Left colon (tissue), 2 donors: Measurements from ENCODE around the gene STOML1. TPM values are rescaled to one million over a fixed set of nuclear protein-coding genes. Genes with fewer than 3 reads are reported as not detected.
"Not testable (repeated sequence)": the region's sequence is repeated elsewhere in the genome, so short reads cannot be mapped to it uniquely, and the experiment has no call there.

Experiments used
- ATAC-seq: fragments of 200-7000 bp; cut with Tn5 transposase; one replicate; pipeline ENCODE4 v1.9.1; 2020; ENCODE audit warnings: mild to moderate bottlenecking, moderate library complexity
- DNase-seq, 2 donors: peaks; one replicate each; pipeline ENCODE4 v3.0.0-alpha.2; 2020
- intact Hi-C, 2 donors: fragments of 100-400 bp; cut with DNase I in 1 of 2; cut with micrococcal nuclease in 1 of 2; formaldehyde crosslinking; loops; one replicate each; pipeline versions ENCODE4 v1.11.2 to v1.14.0; 2022; cut with DNase I, micrococcal nuclease
- total RNA-seq, 2 donors: library from RNA; stranded (reverse); fragmentation: NEBNext Ultra II Directional; extraction: Animal tissue kit (Norgen Biotek cat#: 25700); gene quantifications; one replicate each; pipeline ENCODE4 v1.2.1, GENCODE V29; 2021
- donor health status: DM: no; HTN: no; CAD: no.
- donor health status: DM: yes; HTN: yes; CAD: no.

STOML1 gene
- total RNA-seq, 2 donors from 2014 or later: 10.9 to 15.4 TPM

DNA sequence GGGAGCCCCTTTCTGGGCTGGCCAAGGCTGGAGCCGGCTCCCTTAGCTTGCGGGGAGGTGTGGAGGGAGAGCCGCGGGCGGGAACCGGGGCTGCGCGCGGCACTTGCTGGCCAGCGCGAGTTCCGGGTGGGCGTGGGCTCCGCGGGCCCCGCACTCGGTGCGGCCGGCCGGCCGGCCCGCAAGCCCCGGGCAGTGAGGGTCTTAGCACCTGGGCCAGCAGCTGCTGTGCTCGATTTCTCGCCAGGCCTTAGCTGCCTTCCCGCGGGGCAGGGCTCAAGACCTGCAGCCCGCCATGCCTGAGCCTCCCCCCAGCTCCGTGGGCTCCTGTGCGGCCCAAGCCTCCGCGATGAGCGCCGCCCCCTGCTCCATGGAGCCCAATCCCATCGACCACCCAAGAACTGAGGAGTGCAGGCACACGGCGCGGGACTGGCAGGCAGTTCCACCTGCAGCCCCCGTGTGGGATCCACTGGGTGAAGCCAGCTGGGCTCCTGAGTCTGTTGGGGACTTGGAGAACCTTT, 18.4 kb downstream of the STOML1 start:
- DNase-seq, ATAC-seq: not testable (repeated sequence)
- intact Hi-C loops: loop anchor here in 1 of 2 donors (5.0 kb wide), 1 partner anchor 154 kb away; no protein-coding TSS in a partner anchor

DNA sequence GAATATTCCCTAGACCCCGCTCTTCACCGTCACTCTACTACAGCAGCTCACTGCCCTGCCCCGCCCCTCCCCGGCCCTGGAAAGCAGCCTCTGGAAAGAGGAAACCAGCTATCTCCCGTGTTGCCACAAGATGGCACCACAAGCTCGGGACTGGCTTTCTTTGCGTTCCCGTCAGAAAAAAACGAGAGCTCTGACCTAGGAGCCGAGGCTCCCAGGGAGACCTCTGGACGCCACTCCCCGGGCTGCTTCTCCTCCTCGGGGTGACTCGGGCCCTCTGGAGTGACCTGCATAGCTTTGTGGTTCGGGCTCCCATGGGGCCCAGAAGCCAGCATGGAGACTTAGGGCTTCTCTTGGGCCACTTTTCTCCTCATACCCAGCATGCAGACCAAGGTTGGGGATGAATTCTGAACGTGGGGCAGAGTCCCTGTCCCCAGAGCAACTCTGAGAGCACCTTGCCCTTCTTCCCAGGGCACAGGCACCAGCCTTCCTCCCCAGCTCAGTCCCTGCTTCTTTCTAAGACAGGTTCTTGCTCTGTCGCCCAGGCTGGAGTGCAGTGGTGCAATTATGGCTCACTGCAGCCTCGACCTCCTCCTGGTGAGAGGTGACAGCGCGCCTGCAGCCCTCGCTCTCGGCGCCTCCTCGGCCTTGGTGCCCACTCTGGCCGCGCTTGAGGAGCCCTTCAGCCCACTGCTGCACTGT, 19.0 kb downstream of the STOML1 start:
- intact Hi-C loops: loop anchor here in 1 of 2 donors (5.0 kb wide), 1 partner anchor 154 kb away; no protein-coding TSS in a partner anchor
- ATAC-seq: peak; percentile 97

DNA sequence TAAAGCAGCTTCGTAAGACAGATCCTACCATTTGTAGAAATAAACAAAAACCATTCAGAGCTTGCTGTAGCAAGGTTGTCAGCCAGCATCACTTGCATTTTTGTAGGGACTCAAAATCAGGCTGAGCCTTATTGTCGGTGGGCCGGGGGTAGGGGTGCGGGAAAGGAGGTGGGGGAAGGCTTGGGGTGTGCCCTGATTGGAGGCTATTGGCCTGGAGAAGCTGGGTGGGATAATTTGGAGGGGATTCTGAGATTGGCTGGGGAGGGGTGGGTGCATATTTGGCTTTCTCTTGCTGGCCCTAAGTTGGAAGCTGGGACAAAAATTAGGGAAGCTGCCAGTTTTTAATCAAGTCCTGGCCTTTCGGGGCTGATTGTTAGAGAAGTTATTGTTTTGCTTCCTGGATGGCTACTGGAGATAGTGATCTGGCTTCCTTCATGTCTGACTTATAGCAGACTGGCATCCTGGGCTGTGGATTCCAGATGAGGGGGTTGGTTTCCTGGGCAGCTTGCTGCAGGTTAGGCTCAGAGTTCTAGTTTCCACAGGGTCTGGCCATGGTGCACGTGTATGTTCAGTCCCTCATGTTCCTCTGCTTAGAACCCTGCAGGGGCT, 22.8 kb downstream of the STOML1 start:
- intact Hi-C loops: no loop called here
- ATAC-seq: no peak
- DNase-seq: no peak

More for the DNA sequence above, 19.0 kb downstream of the STOML1 start:
- DNase-seq: peak; percentile 74 to 89

DNA sequence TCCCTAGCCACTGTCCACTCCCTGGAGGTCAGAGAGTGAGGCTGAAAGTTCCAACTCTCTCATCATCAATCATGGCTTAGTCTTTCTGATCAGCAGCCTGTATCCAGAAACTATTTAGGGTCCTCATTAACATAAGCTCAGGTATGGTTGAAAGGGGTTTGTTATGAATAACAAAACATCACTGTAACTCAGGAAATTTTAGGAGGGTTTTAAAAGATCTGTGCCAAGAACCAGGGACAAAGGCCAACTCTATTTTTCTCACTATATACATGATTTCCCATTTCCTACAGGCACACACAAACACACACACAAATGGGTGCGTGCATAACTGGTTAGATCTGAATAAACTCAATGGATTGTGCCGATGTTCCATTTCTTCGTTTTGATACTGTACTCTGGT, 23.6 kb downstream of the STOML1 start:
- intact Hi-C loops: no loop called here
- ATAC-seq: no peak

DNA sequence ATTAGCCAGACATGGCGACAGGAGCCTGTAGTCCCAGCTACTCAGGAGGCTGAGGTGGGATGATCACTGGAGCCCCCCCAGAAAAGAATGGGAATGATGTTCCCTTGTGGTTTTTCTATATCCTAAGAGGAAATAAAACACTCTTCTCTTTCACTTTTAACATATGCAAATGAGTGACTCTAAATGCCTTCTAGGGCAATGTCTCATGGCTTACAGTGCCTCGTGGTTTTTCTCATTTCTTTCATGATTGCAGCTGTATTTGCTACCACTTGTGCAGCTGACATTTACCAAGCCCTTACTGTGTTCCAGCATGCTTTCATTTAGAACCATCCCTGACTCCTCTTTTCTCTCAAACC, 26.4 kb downstream of the STOML1 start:
- DNase-seq (no peak), ATAC-seq (peak; percentile 35)

More for the DNA sequence above, 23.6 kb downstream of the STOML1 start:
- DNase-seq: no peak

DNA sequence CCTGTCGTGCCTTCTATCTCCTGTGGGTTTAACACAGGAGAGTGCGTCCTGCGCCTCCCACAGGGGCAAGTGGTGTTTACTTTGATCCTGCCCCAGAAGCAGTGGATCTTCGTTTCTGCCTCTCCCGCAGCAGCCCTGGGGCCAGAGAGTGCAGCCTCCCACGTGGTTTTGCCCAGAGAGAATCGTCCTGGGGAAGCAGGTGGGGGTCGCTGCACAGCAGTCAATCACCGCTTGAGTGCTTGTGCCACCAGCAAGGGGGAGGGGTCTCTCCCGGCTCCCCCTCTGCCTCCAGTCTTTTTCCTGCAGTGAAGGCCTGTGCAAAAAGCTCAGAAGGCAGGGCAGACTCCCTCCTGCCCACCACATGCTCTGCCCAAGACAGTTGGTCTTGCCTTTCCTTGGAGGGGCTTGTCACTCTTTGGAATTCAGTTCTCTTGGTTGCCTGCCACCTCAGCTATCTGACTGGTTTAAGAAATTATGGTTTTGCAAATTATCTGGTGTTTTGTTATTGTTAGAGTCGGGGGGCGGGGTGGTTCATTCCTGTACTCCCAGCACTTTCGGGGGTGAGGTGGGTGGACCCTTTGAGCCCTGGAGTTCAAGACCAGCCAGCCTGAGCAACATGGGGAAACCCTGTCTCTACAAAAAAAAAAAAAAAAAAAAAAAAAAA, 26.9 kb downstream of the STOML1 start:
- intact Hi-C loops: no loop called here
- DNase-seq: no peak
- ATAC-seq: peak; percentile 36

More for the DNA sequence above, 26.4 kb downstream of the STOML1 start:
- intact Hi-C loops: no loop called here

DNA sequence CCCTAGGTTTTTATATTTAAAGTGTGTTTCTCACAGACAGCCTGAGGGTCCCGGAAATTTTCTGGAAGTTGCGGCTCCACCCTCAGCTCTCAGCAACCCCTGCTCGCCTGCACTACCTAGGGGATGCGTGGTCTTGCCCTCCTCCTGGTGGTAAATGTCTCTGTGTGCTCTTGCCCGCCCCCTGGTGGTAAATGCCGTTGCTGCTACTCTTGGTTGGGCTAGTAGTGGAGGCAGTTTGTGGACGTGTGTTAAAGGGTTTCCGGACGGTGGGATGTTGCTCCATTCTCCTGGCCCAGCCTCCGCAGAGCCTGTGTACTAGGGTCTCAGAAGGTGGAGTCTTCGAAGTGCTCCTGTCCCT, 27.4 kb downstream of the STOML1 start:
- intact Hi-C loops: no loop called here

DNA sequence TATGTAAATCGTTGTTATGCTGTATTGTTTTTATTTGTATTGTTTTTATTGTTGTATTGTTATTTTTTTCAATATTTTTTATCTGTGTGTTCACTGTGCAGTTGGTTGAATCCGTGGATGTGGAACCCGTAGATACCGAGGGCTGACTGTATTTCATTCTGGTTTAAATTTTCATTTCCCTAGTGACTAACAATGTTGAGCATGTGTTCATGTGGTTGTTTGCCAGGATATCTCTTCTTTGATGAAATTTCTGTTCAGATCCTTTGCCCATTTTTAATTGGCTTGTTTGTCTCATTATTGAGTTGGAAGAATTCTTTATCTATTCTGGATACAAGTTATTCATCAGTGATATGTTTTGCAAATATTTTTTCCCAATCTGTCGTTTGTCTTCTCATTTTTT, 29.7 kb downstream of the STOML1 start:
- DNase-seq: no peak
- ATAC-seq: no peak
- intact Hi-C loops: no loop called here

More for the DNA sequence above, 27.4 kb downstream of the STOML1 start:
- peak; percentile 60 to 90 for DNase-seq
- peak; percentile 81 for ATAC-seq

DNA sequence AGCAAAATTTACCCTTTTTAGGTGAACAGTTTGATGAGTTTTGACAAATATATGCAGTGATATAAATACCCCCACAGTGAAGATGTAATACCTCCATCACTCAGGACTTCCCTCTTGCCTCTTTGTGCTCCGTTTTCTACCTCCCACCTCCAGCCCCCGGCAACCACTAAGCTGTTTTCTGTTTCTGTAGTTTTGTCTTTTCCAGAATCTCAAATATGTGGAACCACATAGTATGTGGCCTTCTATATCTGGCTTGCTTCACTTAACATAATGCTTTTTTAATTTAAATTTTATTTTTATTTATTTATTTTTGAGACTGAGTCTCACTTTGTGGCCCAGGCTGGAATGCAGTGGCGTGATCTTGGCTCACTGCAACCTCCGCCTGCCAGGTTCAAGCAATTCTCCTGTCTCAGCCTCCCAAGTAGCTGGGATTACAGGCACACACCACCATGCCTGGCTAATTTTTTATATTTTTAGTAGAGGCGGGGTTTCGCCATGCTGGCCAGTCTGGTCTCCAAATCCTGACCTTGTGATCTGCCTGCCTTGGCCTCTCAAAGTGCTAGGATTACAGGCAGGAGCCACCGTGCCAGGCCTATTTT, 31.5 kb downstream of the STOML1 start:
- intact Hi-C loops, DNase-seq: not testable (repeated sequence)

DNA sequence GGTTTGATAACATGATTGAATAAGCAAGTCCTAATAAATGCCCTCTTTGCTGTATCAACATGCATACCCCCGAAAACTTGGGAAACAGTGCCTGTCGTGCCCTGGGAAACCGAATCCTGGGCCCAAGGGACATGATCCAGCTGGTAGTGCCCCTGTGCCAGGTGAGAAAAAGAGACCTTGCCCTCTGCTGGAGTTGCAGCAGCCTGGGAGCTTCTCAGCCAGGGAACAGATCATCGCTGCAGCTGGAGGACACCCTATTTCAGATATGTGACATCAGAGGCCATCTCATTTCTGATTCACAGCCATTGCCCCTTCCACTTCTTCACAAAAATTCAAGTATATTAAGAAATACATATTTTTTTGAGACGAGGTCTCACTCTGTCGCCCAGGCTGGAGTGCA, 32.3 kb downstream of the STOML1 start:
- intact Hi-C loops: no loop called here
- peak in 1 of 2 donors; percentile 4 for DNase-seq
- no peak for ATAC-seq

More for the DNA sequence above, 31.5 kb downstream of the STOML1 start:
- not testable (repeated sequence) for ATAC-seq

DNA sequence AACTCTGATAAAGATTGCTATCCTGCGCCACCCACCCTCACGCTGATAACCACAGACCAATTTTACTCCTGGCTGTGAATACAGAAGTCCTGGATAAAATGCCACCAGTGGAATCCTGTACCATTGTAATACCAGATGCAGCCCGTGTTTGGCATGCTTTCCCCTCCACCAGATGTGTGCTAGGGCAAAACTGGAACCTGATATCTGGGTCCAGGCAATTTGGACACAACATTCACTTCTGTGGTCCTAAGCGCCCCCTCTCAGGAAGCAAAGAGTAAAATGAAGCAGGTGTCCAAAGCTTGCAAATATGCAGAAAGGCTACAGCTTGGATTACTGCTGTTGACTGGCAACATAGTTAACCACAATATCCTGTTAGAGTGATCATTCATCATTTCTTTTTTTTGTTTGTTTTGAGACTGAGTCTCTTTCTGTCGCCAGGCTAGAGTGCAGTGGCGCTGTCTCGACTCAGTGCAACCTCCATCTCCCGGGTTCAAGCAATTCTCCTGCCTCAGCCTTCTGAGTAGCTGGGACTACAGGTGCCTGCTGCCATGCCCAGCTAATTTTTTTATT, 33.0 kb downstream of the STOML1 start:
- no peak for DNase-seq
- ATAC-seq: no peak
- intact Hi-C loops: no loop called here

DNA sequence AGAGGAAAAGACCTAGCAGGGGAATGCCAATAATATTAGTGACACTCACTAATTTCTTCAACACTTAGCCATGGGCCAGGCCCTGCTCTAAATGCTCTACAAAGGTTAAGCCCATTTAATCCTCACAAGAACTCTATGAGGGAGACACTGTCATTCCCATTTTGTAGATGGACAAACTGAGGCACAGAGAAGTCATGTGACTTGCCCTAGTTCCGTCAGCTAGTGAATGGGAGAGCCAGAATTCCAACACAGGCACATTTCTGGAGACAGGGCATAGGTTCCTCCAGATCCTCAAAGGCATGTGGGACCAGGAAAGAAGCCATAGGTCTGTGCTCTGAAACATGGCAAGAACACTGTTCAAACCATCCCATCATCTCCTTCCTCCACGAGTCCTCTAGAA, 34.3 kb downstream of the STOML1 start:
- intact Hi-C loops: no loop called here
- DNase-seq (no peak), ATAC-seq (no peak)

DNA sequence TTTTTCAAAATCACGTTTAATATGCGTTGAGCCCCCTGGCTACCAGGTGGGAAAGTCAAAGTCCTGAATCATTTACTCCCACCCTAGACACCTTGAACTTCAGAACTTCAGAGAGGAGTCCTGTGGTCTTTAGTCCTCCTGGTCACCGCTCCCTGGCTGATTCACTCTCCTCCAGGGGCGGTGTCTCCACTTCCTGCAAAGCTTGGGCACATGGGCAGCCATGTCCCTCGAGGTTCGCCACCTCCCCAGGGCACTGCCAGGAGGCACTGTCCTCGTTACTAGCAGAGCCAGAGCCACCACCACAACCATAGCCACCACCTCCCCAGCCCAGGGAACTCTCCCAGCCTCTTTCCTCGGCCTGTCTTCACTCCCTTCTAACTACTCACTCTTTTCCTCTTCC, 34.8 kb downstream of the STOML1 start:
- no peak for DNase-seq
- no peak for ATAC-seq
- intact Hi-C loops: no loop called here

DNA sequence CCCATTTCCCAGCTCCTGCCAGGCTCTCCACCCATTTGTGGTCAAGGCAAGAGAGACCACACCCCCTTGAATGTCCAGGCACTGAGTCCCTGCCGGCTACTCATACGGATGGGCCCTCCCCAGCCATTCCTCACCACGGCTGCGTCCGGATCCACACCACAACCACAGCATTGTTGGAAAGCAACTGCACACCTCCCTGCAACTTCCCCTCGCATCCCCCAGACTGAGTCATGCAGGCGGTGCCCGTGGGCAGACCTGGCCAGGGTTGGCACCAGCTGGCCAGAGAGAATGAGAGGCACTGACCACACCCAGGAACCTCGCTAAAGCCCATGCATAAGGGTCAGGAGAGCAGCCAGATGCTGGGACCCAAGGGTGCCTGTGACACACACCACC, 35.4 kb downstream of the STOML1 start:
- ATAC-seq (no peak), DNase-seq (no peak)
- intact Hi-C loops: no loop called here

DNA sequence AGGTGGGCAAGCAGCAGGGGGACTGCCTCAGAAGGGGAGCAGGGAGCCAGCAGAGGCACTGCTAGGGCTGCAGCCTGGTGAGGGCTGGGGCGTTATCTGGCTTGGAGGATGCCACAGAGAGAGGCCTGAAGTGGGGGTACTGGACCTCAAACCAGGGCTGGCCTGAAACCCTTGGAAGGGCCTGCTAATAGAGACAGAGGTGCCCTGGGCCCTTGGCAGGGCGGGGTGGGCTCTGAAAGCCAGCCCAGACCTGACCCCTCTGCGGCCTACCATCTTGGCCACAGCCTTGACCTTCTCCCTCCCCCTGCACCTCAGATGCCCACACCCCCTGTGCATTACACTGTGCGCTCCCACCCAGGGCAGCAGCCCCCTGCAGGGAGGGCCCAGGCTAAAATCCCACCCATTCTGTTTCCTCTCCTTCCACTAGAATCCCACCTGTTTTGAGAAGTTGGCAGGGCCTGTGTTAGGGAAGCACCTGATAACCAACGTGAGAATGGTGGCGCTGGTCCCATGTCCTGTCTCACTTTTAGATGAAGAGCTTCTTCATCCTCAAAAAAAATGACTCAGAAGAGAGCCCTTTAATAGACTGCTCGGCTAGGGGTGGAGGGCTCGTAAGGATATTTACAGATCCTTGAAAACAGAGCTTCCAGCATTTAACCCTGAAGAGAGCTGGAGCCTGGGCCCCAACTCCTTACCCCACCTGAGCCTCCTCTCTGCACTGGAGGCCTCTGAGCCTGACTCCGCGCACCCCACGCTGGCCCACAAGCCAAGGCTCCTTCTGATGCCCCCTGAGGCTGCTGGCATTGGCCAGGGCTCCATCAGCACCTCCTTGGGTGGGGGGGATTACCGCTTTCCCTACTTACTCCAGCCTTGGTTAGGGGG, 36.0 kb downstream of the STOML1 start:
- ATAC-seq: no peak
- intact Hi-C loops: no loop called here
- DNase-seq: no peak

DNA sequence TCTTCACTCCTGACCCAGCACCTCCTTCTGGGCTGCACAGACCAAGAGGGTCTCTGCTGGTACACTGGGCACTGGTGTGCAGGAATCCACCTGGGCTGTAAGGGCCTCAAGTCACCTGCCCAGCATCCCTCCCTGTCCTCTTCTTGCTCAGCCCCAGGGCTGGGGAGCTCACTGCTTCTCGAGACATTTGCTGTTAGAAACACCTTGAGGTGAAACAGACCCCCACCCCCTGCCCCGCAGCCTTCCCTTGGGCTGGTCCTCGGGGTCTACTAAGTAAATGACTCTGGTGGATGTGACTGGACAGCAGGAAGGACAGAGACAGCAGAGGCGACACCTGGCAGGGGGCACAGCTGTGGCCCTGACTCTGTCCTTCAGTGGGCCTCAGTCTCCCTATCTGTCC, 36.8 kb downstream of the STOML1 start:
- no peak for DNase-seq

DNA sequence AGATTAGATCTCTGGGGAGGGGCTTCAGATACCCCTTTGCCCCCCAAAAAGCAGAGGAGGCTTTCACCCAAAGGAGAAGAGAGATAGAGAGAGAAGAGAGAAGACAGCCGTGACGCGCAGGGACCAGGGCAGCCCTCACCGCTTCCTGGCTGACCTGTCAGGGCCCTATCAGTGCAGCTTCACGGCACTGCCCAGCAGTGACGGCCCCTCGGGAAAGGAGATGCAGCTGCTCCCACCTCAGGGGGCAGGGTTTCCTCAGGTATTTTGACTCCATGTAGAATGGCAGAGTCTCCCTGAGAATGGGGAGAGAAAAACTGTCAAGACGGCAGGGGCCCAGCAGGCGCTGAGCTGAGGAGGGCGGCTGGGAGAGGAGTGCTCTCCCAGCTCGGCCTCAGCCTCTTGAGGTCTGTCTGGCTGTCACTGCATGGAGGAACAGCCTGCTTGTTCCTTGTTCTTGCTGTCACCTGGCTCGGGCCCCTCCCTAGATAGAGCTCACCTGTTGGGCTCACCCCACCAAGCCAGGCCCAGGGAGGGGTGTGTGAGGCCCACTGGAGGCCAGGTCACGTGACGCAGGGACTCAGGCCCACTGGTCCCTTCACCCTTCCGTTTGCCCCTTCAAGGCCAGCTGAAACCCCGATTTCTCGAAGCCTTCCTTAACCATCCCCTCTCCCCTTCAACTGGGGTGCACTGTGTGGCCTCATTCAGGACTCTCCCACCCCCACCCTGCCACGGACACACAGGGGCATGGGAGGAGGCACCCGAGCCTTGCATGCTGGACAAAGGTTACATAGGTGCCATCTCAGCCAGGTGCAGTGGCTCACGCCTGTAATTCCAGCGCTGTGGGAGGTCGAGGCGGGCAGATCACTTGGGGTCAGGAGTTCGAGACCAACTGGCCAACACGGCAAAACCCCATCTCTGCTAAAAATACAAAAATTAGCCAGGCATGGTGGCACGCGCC, 37.6 kb downstream of the STOML1 start:
- DNase-seq (no peak), ATAC-seq (no peak)
- intact Hi-C loops: no loop called here

More for the DNA sequence above, 36.8 kb downstream of the STOML1 start:
- intact Hi-C loops: no loop called here
- ATAC-seq: no peak
